Measurements from ENCODE around the gene UGGT2.
"Not testable (repeated sequence)": the region's sequence is repeated elsewhere in the genome, so short reads cannot be mapped to it uniquely, and the experiment has no call there.

Gene UGGT2

DNA sequence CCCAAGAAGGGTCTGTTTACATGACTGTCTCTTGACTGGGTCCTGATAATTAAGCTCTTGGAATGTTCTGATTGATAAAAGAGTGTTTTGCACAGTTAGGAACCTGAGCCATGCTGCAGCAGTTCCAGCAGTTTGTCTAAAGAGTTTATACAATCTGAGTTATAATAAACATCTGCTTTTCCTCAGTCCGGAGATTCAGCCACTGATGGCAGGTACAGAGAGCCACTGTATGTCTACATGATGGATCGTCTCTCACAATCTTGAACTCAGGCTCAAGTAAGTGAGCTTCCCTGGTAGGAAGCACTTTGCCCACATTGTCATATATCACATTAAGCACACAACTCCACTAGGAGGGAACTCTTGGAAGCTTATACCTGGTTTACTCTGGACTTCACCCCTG is 84.3 kb downstream of the UGGT2 start:
- DNase-seq: no peak

DNA sequence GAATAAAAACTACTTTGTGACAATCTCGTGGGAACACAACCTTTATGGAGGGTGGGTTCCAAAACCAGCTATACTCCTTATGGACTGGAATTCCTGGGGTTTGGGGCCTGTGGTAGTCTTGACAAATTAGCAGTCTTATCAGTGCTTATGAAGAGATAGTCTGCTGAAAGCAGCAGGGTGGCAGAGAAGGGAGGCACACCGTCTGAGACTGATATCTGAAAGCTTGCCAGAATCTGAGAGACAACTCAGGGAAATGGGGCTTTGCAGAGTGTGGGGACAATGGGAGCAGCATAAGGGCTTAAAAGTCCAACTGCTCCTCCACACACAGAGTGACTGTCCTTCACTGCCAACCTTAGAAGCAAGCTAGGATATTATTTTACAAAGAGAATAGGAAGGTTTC is 95.9 kb downstream of the UGGT2 start:
- DNase-seq: no peak

DNA sequence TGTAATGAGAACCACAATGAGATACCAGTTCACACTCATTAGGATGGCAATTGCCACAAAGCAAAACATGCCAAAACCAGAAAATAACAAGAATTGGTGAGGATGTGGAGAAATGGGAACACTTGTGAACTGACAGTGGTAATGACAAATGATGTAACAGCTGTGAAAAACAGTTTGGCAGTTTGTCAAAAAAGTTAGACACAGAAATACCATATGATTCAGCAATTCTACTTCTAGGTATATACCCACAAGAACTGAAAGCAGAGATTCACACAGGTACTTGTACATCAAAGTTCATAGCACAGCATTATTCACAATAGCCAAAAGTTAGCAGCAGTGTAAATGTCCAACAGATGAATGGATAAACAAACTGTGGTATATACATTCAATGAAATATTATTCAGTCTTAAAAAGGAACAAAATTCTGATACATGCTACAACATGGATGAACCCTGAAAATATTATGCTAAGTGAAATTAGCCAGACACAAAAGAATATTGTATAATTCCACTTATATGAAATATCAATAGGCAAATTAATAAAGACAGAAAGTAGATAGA is 96.5 kb downstream of the UGGT2 start:
- no peak for DNase-seq

DNA sequence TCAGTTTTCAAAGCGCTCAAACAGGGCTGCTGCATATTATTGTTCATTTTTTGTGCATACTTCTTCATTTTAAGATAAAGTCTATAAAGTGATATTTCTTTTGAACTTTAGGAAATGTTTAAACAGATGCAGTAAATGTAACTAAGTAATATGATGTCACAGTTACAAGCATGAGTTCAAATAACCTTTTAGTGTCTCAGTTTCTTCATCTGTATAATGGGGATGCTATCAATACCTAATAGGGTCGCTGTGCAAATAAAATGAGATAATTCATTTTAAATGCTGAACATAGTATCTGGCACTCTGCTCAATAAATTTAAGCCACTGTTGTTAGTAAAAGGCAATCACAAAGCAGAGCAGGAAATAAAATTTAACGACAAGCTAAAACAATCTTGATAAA is 97.5 kb downstream of the UGGT2 start:
- no peak for DNase-seq

DNA sequence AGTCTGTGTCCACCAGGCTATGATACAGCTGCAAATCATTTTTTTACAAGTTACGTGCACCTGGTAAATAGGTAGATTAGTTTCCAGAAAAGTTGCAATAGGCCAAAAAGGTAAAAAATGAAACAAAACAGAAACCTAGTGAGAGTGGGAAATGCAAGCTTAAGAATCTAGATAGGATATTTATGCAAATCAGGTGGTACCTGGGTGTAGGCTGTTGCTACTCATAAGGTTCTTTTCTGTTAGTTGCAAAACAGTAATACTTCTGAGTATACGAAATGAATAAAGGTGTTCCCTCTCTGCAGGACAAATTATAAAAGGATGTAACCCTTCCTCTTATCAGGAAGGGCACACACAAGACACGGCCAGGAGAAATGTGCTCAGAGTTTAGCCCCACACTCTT is 97.9 kb downstream of the UGGT2 start:
- DNase-seq: no peak

DNA sequence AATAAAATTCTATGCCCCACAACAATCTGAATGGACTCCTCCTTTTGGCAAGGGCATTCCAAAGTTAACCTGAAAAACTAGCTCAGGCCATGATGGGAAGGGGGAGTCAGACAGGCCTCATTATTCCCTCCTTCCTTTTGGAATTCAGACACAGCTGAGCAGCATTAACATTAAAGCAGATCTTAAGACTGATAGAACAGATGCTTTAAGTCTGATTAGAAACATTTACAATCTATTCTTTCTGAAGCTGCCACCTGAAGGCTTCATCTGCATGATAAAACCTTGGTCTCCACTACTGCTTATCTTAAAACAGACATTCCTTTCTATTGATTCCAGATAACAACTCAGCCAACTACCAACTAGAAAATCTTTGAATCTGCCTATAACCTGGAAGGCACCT is 98.9 kb downstream of the UGGT2 start:
- DNase-seq: no peak

DNA sequence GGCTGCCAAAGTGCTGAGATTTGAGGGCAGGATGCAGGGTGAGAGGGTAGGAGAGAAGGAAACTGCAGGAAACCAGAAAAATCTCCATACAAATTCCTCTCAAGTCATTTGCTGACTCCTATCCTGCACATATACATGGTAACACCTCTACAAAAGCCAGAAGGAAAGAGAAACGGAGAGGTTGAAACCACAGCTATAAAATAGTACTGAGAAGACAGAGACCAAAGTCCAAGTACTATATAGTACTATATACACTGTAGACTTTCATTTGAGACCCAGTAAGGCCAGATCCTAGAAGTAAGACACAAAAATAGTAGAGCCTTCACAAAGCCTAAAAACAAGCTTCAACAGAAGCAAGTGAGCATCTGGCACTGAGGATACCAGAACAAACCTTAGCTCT is 103.1 kb downstream of the UGGT2 start:
- no peak for DNase-seq

DNA sequence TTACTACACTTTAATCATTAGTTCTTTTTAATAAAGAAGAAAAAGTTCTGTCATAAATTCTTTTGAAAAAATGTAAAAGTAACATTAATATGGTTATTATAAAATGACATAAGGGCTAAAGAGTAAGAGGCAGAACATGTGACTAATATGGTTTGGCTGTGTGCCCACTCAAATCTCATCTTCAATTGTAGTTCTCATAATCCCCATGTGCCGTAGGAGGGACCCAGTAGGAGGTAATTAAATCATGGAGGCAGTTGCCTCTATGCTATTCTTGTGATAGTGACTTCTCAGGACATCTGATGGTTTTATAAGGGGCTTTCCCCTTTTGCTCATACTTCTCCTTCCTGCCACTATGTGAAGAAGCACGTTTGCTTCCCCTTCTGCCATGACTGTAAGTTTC is 104.5 kb downstream of the UGGT2 start:
- DNase-seq: no peak

DNA sequence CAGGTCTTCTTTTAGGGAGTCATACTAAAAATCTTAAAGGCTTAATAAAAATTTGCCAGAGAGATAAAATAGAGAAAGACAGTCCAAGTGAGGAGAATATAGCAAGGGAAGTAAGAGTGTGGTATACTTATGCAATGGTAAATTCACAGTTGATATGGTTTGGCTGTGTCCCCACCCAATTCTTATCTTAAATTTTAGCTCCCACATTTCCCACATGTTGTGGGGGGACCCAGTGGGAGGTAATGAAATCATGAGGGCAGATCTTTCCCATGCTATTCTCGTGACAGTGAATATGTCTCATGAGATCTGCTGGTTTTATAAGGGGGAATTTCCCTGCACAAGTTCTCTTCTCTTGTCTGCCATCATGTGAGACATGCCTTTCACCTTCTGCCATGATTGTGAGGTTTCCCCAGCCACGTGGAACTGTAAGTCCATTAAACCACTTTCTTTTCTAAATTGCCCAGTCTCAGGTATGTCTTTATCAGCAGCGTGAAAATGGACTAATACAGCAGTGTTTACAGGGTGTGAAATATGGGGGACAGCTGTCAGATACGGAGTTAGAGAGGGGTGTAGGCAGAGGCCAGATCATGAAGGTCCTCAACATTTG is 115.4 kb downstream of the UGGT2 start:
- no peak for DNase-seq

DNA sequence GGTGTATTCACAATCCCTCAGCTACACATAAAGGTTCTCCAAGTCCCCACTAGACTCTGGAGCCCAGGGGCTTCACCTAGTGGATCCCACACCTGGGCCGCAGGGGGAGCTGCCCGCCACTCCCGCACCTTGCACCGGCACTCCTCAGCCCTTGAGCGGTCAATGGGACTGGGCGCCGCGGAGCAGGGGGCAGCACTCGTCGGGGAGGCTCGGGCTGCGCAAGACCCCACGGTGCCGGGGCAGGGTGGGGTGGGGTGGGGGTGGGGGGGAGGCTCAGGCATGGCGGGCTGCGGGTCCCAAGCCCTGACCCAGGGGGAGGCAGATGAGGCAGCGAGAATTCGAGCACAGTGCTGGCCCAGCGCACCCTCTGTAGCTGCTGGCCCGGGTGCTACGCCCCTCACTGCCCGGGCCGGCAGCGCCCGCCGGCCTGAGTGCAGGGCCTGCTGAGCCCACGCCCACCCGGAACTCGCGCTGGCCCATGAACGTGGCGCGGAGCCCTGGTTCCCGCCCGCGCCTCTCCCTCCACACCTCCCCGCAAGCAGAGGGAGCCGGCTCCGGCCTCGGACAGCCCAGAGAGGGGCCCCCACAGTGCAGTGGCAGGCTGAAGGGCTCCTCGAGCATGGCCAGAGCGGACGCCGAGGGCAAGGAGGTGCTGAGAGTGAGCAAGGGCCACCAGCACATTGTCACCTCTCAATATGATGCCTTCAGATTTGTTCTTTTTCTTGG is 121.7 kb downstream of the UGGT2 start:
- DNase-seq: no peak

DNA sequence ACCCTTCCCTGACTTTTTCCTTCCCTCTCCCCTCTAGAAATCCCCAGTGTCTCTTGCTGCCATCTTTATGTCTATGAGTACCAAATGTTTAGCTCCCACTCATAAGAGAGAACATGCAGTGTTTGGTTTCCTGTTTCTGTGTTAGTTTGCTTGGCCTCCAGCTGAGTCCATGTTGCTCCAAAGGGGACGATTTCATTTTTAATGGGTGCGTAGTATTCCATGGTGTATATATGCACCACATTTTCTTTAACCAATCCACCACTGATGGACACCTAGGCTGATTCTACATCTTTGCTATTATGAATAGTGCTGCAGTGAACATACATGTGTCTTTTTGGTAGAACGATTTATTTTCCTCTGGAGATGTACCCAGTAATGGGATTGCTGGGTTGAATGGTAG is 123.8 kb downstream of the UGGT2 start:
- DNase-seq: no peak

DNA sequence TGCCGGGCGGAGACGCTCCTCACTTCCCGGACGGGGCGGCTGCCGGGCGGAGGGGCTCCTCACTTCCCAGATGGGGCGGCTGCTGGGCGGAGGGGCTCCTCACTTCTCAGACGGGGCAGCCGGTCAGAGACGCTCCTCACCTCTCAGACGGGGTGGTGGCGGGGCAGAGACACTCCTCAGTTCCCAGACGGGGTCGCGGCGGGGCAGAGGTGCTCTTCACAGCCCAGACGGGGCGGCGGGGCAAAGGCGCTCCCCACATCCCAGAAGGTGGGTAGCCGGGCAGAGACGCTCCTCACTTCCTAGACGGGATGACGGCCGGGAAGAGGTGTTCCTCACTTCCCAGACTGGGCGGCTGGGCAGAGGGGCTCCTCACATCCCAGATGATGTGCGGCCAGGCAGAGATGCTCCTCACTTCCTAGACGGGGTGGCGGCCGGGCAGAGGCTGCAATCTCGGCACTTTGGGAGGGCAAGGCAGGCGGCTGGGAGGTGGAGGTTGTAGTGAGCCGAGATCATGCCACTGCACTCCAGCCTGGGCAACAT is 124.8 kb downstream of the UGGT2 start:
- DNase-seq: not testable (repeated sequence)

DNA sequence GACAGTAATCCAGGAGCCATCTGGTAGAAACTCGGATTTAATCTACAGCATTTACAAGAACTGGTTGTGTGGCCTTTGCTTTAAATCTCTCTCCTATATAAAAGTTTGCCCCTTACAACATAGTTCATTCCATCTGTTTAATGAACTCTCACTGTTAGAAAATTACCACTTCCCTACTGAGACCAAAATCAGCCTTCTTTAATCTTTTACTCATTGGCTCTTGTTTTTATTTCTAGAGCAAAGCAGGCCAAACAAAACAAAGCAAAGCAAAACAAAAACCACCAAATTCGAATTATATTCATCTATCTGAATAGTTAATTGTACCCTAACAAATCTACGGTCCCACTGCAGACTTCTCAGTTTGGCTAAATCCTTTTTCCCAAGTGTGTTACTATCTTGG is 127.0 kb downstream of the UGGT2 start:
- no peak for DNase-seq

DNA sequence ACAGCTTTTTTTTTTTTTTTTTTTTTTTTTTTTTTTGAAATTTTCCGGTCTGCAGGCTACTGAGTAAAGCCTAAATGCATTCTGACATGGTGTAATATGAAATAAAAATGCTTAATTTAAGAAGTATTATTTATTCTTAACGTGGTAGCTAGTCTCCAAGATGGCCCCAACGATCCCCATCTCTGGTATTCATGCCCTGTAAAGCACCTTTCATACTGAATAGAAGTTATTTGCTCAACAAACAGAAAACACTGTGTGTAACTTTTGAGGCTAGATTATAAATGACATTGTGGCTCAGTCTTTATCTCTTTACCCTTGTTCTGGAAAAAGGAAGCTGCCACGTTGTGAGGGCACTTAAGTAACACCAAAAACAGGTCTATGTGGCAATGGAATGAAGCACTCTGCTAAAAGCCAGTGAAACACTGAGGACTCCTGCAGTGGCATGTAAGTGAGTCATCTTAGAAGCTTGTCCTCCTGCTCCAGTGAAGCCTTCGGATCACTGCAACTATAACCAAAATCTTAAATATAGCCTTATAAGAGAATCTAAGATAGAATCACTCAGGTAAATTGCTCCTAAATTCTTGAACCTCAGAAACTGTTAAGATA is 128.7 kb downstream of the UGGT2 start:
- DNase-seq: no peak

DNA sequence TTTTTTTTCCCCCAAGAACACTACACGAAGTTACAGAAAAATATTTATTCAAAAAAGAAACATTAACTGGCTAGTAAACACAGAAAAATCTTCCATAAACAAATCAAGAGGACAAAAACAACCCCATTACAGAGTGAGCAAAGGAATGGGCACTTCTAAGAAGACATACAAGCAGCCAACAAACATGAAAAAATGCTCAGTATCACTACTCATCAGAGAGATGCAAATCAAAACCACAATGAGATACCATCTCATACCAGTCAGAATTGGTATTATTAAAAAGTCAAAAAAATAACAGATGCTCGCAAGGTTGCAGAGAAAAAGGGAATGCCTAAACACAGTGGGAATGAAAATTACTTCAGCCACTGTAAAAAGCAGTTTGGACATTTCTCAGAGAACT is 131.7 kb downstream of the UGGT2 start:
- no peak for DNase-seq

DNA sequence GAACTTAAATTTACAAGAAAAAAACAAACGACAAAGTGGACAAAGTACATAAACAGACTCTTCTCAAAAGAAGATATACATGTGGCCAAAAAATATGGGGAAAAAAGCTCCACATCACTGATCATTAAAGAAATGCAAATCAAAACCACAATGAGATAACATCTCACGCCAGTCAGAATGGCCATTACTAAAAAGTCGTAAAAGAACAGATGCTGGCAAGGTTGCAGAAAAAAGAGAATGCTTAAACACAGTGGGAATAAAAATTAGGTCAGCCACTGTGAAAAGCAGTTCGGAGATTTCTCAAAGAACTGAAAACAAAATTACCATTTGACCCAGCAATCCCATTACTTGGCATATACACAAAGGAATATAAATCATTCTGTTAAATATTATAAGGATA is 132.7 kb downstream of the UGGT2 start:
- no peak for DNase-seq

DNA sequence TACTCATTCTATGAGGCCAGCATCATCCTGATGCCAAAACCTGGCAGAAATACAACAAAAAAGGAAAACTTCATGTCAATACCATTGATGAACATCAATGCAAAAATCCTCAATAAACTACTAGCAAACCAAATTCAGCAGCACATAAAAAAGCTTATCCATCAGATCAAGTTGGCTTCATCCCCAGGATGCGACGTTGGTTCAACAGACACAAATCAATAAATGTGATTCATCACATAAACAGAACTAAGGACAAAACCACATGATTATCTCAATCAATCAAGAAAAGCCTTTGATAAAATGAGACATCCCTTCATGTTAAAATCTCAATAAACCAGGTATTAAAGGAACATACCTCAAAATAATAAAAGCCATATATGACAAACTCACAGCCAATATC is 134.3 kb downstream of the UGGT2 start:
- DNase-seq: no peak

DNA sequence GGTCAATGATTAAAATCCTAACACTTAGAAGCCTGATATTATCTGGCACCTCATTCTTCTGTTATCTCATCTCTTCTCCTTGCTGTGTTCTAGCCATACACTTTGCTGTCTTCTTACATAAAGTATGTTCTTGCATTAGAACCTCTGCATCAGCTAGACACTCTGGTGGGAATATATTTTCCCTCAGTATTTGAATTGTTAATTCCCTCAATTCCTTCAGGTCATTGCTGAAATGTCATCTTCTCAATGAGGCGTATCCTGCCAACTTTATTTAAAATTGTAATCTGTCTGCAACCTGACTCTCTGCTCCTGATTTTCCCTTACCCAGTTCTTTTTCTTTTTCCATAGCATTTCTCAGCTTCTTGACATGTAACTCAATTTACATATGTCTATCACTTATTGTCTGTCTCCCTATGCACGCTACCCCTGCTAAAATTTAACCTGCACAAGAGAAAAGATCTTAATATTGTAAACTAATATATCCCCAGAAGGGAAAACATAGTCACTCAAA is 138.2 kb downstream of the UGGT2 start:
- DNase-seq: no peak

DNA sequence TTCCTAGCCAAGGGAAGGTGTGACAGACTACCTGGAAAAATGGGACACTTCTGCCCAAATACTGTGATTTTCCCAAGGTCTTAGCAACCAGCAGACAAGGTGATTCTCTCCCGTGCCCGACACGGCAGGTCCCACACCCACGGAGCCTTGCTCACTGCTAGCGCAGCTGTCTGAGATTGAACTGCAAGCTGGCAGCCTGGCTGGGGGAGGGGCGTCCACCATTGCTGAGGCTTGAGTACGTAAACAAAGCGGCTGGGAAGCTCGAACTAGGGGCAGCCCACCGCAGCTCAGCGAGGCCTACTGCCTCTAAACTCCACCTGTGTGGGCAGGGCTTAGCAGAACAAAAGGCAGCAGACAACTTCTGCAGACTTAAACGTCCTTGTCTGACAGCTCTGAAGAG is 146.2 kb downstream of the UGGT2 start:
- no peak for DNase-seq

DNA sequence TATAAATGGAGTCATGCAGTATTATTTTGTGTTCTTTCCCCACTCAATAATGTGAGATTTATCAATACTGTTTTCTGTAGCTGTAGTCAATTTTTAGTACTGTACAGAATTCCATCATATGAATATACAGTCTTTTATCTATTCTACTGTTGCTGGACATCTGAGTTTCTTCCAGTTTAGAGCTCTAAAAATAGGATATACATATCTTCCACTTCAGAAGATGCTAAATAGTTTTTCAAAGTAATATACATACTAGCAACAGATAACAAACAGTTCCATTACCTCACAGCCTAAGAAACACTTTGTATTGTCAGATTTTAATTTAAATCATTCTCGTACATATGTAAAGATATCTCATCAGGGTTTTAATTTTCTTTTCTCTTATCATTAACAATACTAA is 149.6 kb downstream of the UGGT2 start:
- no peak for DNase-seq

DNA sequence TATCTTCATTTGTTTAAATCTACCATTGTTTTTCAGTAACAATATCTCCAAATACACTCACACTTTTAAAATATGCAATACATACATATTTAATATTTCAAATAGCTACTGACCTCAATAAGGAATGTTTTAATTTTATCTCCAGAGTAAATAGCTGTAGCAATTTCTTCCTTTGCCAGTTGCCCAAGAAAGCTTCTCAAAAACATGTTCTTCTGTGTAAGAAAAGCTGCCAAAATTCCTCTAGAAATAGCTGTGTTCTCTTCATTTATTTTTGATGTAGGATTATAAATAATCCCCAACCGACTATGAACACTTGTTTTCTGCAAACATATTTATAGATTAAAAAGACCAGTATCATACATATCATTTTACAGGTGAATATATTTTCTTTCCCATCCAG is 150.5 kb downstream of the UGGT2 start:
- no peak for DNase-seq

DNA sequence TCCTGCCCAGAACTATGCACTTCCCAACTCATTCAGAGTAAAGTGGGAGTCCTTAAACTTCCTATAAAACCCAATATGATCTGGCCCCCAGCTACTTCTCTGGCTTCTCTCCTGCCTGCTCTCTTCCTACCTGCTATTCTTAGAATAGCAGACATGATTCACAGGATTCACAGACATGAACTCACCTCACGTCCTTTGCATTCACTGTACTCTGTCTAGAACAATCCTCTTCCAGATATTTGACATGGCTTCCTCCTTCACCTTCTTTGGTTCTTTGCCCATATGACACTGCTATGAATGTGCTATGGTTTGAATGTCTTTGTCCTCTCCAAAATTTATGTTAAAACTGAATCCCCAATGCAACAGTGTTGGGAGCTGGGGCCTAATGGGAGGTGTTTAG is 154.9 kb downstream of the UGGT2 start:
- no peak for DNase-seq

DNA sequence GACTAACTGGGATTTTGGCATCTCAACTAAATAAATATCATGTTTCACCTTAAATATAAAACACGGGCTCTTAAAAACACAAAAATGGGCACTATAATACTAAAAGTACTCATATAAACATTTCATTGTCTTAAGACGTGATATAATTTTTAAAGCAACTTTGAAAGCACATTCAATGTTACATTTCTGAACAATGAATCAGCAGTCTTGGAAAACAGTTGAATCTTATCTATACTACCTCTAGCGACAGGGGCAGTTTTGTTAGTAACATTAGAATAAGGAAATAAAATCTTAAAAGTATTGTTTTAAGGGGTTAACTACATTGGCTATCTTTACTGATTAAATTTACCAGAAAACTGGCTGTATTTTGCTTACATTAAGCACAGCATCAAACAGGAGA is 156.9 kb downstream of the UGGT2 start:
- no peak for DNase-seq

DNA sequence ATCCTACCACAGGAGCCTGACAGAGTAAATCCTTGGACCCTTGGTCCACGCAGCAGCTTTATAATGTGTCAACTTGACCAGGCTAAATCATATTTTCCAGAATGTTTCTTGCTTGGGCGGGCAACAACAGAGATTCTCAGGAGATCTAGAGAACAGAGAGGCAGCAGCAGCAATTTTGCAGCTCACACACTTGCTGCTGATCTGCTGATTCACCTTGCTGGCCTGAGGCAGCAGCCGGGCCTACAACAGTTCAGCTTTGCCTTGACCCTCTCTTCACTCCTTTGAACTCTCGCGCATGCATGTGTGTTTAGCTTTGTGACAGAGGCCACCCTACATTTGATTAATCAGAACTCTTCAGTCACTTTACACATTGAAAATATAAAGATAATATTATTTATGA is 159.3 kb downstream of the UGGT2 start:
- no peak for DNase-seq
